Breast epithelium (tissue), 4 donors: ENCODE results near the gene C11orf68. TPM values are rescaled to one million over a fixed set of nuclear protein-coding genes. Genes with fewer than 3 reads are reported as not detected.

Experiments used
- DNase-seq, 2 donors: peaks; one replicate each; pipeline ENCODE4 v3.0.0-alpha.2; 2019; ENCODE audit warnings: low spot score in 2 of 2
- H3K27ac ChIP-seq, 2 donors: fragments of 200-600 bp; sonication (generic) in 1 of 2; one replicate each; pipeline ENCODE4 v1.5.1; 2016 to 2019; ENCODE audit warnings: mild to moderate bottlenecking in 1 of 2
- H3K27me3 ChIP-seq, 2 donors: fragments of 200-600 bp; sonication (generic) in 1 of 2; one replicate each; pipeline versions ENCODE4 v1.5.1 to v1.6.0; 2017 to 2019; ENCODE audit warnings: control low read depth in 1 of 2, mild to moderate bottlenecking in 1 of 2
- H3K36me3 ChIP-seq: fragments of 200-600 bp; one replicate; pipeline ENCODE4 v1.5.1; 2019
- H3K4me1 ChIP-seq, 2 donors: fragments of 200-600 bp; sonication (generic); one replicate each; pipeline ENCODE4 v1.5.1; 2016 to 2019; ENCODE audit warnings: control low read depth in 1 of 2
- H3K4me3 ChIP-seq, 3 donors: fragments of 200-600 bp; sonication (generic); 1 replicate in 2 of 3; 2 replicates in 1 of 3; pipeline ENCODE4 v1.5.1; 2016 to 2019; ENCODE audit warnings: mild to moderate bottlenecking in 3 of 3, moderate library complexity in 2 of 3
- H3K9me3 ChIP-seq, 2 donors: fragments of 200-600 bp; sonication (generic) in 1 of 2; one replicate each; pipeline ENCODE4 v1.5.1; 2016 to 2019; ENCODE audit warnings: control low read depth in 1 of 2
- CTCF ChIP-seq, 3 donors: fragments of 450-650 bp; IDR thresholded peaks; one replicate each; pipeline ENCODE4 v1.5.1; 2016 to 2017; ENCODE audit warnings: antibody characterized with exemption in 3 of 3, mild to moderate bottlenecking in 3 of 3, moderate library complexity in 3 of 3
- POLR2A ChIP-seq: fragments of 450-650 bp; IDR thresholded peaks from one replicate; pipeline ENCODE4 v1.6.1; 2016; ENCODE audit warnings: antibody characterized with exemption, mild to moderate bottlenecking, moderate library complexity
- POLR2AphosphoS5 ChIP-seq, 3 donors: sonication (generic); formaldehyde crosslinking; IDR thresholded peaks; one replicate each; pipeline ENCODE4 v1.6.1; 2017; ENCODE audit warnings: antibody characterized with exemption in 3 of 3
- intact Hi-C: fragments of 100-400 bp; cut with DNase I; formaldehyde crosslinking; loops from one replicate; pipeline ENCODE4 v1.15.1; 2023; ENCODE audit warnings: low total_unique reads
- total RNA-seq, 3 donors: library from RNA; depleted of rRNA; stranded (reverse); fragments of >200 nt; gene quantifications; one replicate each; pipeline ENCODE4 v1.1.0, GENCODE V29; 2016

The C11orf68 gene
- 10 to 100 TPM; 16.7 to 20.3 (median 19.7) TPM for total RNA-seq

GRCh38 chr11:65918211-65919140 lies at the start of gene C11orf68:
C11orf68 (minus strand) TSS chr11:65919062; CDS start chr11:65919031, 31 bp downstream.
- no peaks in the 10 kb centered on the region for H3K36me3 ChIP-seq
- peak in 1 of 2 donors; percentile 44 for DNase-seq
- peak within 1 kb of the TSS; percentile 94 to 99 for H3K27ac ChIP-seq
- H3K4me1 ChIP-seq = peaks cover 9 to 29% of the 10 kb centered on the region in 2 donors
- intact Hi-C loops = no loop called here
- H3K27me3 ChIP-seq = no peaks in the 10 kb centered on the region
- peak; percentile 7 to 55 (median 12) for TF ChIP-seq POLR2AphosphoS5 (IDR thresholded peaks at IDR 0.05)
- TF ChIP-seq CTCF (IDR thresholded peaks at IDR 0.05) = no peak
- peak within 1 kb of the TSS; percentile 78 to 98 (median 95) for H3K4me3 ChIP-seq
- no peaks in the 10 kb centered on the region for H3K9me3 ChIP-seq

GRCh38 chr11:65967329-65967934 lies 48.6 kb upstream of the C11orf68 start:
- peaks cover 15% of the 10 kb centered on the region for H3K36me3 ChIP-seq
- H3K9me3 ChIP-seq = no peaks in the 10 kb centered on the region
- peaks cover 13 to 15% of the 10 kb centered on the region in 2 donors for H3K4me1 ChIP-seq
- TF ChIP-seq POLR2A (no peak), POLR2AphosphoS5 (IDR thresholded peaks at IDR 0.05) (no peak), CTCF (IDR thresholded peaks at IDR 0.05) (no peak)
- no peak overlapping the region for H3K4me3 ChIP-seq
- no peak for DNase-seq
- no peaks in the 10 kb centered on the region for H3K27me3 ChIP-seq
- intact Hi-C loops = loop anchor here (10.0 kb wide), 1 partner anchor 83 kb away; the partner anchor contains the start of gene FIBP
- H3K27ac ChIP-seq = no peak overlapping the region

GRCh38 chr11:65965986-65966762 lies 47.3 kb upstream of the C11orf68 start:
- TF ChIP-seq CTCF (IDR thresholded peaks at IDR 0.05) (no peak), POLR2A (no peak), POLR2AphosphoS5 (IDR thresholded peaks at IDR 0.05) (no peak)
- Histone ChIP-seq H3K4me3 (no peak overlapping the region), H3K4me1 (peaks cover 15 to 16% of the 10 kb centered on the region in 2 donors), H3K9me3 (no peaks in the 10 kb centered on the region), H3K27me3 (no peaks in the 10 kb centered on the region), H3K36me3 (peaks cover 15% of the 10 kb centered on the region), H3K27ac (no peak overlapping the region)
- no peak for DNase-seq
- intact Hi-C loops = loop anchor here (10.0 kb wide), 1 partner anchor 81 kb away; the partner anchor contains the start of gene FIBP

GRCh38 chr11:65964906-65965305 lies 46.0 kb upstream of the C11orf68 start:
- H3K9me3 ChIP-seq = no peaks in the 10 kb centered on the region
- intact Hi-C loops = loop anchor here (10.0 kb wide), 1 partner anchor 80 kb away; the partner anchor contains the start of gene FIBP
- H3K4me3 ChIP-seq = no peak overlapping the region
- peaks cover 15% of the 10 kb centered on the region for H3K36me3 ChIP-seq
- TF ChIP-seq CTCF (IDR thresholded peaks at IDR 0.05) (no peak), POLR2AphosphoS5 (IDR thresholded peaks at IDR 0.05) (no peak), POLR2A (no peak)
- H3K27me3 ChIP-seq = no peaks in the 10 kb centered on the region
- no peak overlapping the region for H3K27ac ChIP-seq
- peaks cover 15 to 16% of the 10 kb centered on the region in 2 donors for H3K4me1 ChIP-seq
- no peak for DNase-seq
